SU-DHL-6 (cell line): Measurements from ENCODE around the gene TIMM44.

Experiments
- H2AFZ ChIP-seq: fragments of 200-600 bp; sonication (generic); 2 replicates; pipeline ENCODE4 v1.6.1; 2014; ENCODE audit warnings: low read depth, mild to moderate bottlenecking, moderate library complexity, mixed read lengths, antibody characterized with exemption, low read length; ENCODE audit not compliant: severe bottlenecking
- H3F3A ChIP-seq: fragments of 200-600 bp; shearing (Covaris generic); 2 replicates; pipeline ENCODE4 v1.6.0; 2016; ENCODE audit warnings: antibody characterized with exemption, mild to moderate bottlenecking; ENCODE audit not compliant: insufficient read depth
- H3K27ac ChIP-seq: fragments of 200-600 bp; sonication (generic); 2 replicates; pipeline ENCODE4 v1.5.1; 2016; ENCODE audit warnings: low read depth, mild to moderate bottlenecking, low read length, moderate library complexity, mixed read lengths
- H3K27me3 ChIP-seq: fragments of 200-600 bp; sonication (generic), shearing (Covaris generic); 2 replicates; pipeline ENCODE4 v1.6.0; 2014; ENCODE audit warnings: mild to moderate bottlenecking, low read length
- H3K36me3 ChIP-seq: fragments of 200-600 bp; sonication (generic); 2 replicates; pipeline ENCODE4 v1.6.1; 2014; ENCODE audit warnings: mild to moderate bottlenecking, low read length, mixed read lengths
- H3K4me2 ChIP-seq: fragments of 300-600, 200-600 bp; shearing (Covaris generic), sonication (generic); 2 replicates; pipeline ENCODE4 v1.6.0; 2014; ENCODE audit warnings: low read length, low read depth, mild to moderate bottlenecking; ENCODE audit not compliant: poor library complexity, severe bottlenecking
- H3K4me3 ChIP-seq: fragments of 200-600 bp; sonication (generic); 2 replicates; pipeline ENCODE4 v1.5.1; 2014; ENCODE audit warnings: antibody characterized with exemption, low read length, mild to moderate bottlenecking, mixed read lengths; ENCODE audit not compliant: insufficient read depth, poor library complexity, severe bottlenecking
- H3K79me2 ChIP-seq: fragments of 200-600 bp; sonication (generic); 2 replicates; pipeline ENCODE4 v1.6.1; 2014; ENCODE audit warnings: mild to moderate bottlenecking, low read length, moderate library complexity; ENCODE audit not compliant: insufficient read depth
- H3K9ac ChIP-seq: fragments of 200-600 bp; sonication (generic); 2 replicates; pipeline ENCODE4 v1.7.0; 2014; ENCODE audit warnings: mild to moderate bottlenecking, low read length
- H3K9me2 ChIP-seq: fragments of 200-600 bp; sonication (generic); replicated peaks from 2 replicates; pipeline ENCODE4 v1.6.1; 2014; ENCODE audit warnings: low read length; ENCODE audit not compliant: insufficient read depth
- H3K9me3 ChIP-seq: fragments of 200-600 bp; sonication (generic); 2 replicates; pipeline ENCODE4 v1.6.1; 2014; ENCODE audit warnings: low read length, mixed read lengths; ENCODE audit not compliant: insufficient read depth
- H4K20me1 ChIP-seq: fragments of 200-600 bp; sonication (generic); 2 replicates; pipeline ENCODE4 v1.6.1; 2014; ENCODE audit warnings: low read depth, mild to moderate bottlenecking, antibody characterized with exemption, low read length, moderate library complexity, mixed read lengths
- CTCF ChIP-seq: fragments of 200-600 bp; sonication (generic); IDR thresholded peaks from one replicate; pipeline ENCODE4 v1.5.1; 2017; ENCODE audit warnings: antibody characterized with exemption, mild to moderate bottlenecking, low read length, moderate library complexity; ENCODE audit not compliant: insufficient read depth, poor library complexity, severe bottlenecking
- EZH2phosphoT487 ChIP-seq: fragments of 200-600 bp; sonication (generic), shearing (Covaris generic); conservative IDR thresholded peaks from 2 replicates; pipeline ENCODE4 v1.6.1; 2018; ENCODE audit warnings: mild to moderate bottlenecking, antibody characterized with exemption, low read length, moderate library complexity, mixed read lengths

TIMM44 gene

GRCh38 chr19:7965921-7966665, 22.6 kb upstream of the TIMM44 start:
- no peaks in the 10 kb centered on the region for H3K27me3 ChIP-seq
- peaks cover 14% of the 10 kb centered on the region; the same call in 1 of the 2 replicates for H3K36me3 ChIP-seq
- no peak overlapping the region for H3K27ac ChIP-seq
- H3K4me3 ChIP-seq: no peak overlapping the region
- no peaks in the 10 kb centered on the region for H3F3A ChIP-seq
- H4K20me1 ChIP-seq: no peaks in the 10 kb centered on the region
- no peak overlapping the region for H2AFZ ChIP-seq
- no peak overlapping the region for H3K9ac ChIP-seq
- no peaks in the 10 kb centered on the region for H3K9me3 ChIP-seq
- no peak for TF ChIP-seq CTCF
- no peak overlapping the region for H3K4me2 ChIP-seq
- H3K9me2 ChIP-seq: no peaks in the 10 kb centered on the region
- H3K79me2 ChIP-seq: no peaks in the 10 kb centered on the region

- no peak overlapping the region for H3K4me2 ChIP-seq
- H3K27me3 ChIP-seq: no peaks in the 10 kb centered on the region
- no peaks in the 10 kb centered on the region for H3K79me2 ChIP-seq
- H2AFZ ChIP-seq: no peak overlapping the region
- H3F3A ChIP-seq: no peaks in the 10 kb centered on the region
- H3K9me2 ChIP-seq: no peaks in the 10 kb centered on the region
- H4K20me1 ChIP-seq: no peaks in the 10 kb centered on the region
- no peaks in the 10 kb centered on the region for H3K9me3 ChIP-seq
- no peak overlapping the region for H3K4me3 ChIP-seq
- no peak for TF ChIP-seq CTCF
- no peak for TF ChIP-seq EZH2phosphoT487
- H3K27ac ChIP-seq: no peak overlapping the region
- H3K9ac ChIP-seq: no peak overlapping the region
- H3K36me3 ChIP-seq: peaks cover 14% of the 10 kb centered on the region; the same call in 1 of the 2 replicates
Observed at GRCh38 chr19:7965259-7965841, 21.9 kb upstream of the TIMM44 start.

GRCh38 chr19:7963566-7963965, 20.1 kb upstream of the TIMM44 start:
- H3K9ac ChIP-seq: no peak overlapping the region
- no peaks in the 10 kb centered on the region for H3K27me3 ChIP-seq
- H3K4me2 ChIP-seq: no peak overlapping the region
- no peaks in the 10 kb centered on the region for H3K9me3 ChIP-seq
- peaks cover 14% of the 10 kb centered on the region; the same call in 1 of the 2 replicates for H3K36me3 ChIP-seq
- no peak for TF ChIP-seq CTCF
- TF ChIP-seq EZH2phosphoT487: no peak
- H3F3A ChIP-seq: no peaks in the 10 kb centered on the region
- H3K27ac ChIP-seq: no peak overlapping the region
- H2AFZ ChIP-seq: no peak overlapping the region
- H3K9me2 ChIP-seq: no peaks in the 10 kb centered on the region
- no peak overlapping the region for H3K4me3 ChIP-seq
- no peaks in the 10 kb centered on the region for H3K79me2 ChIP-seq
- peaks cover 3% of the 10 kb centered on the region; the same call in 1 of the 2 replicates for H4K20me1 ChIP-seq
